HepG2 (cell line): Measurements from ENCODE around the gene OR6S1.
A peak's percentile ranks its signal among the peaks of the same experiment; 100 is the strongest.

Experiments
- EHMT2 ChIP-seq: fragments of 200-600 bp; sonication (generic); IDR thresholded peaks from 2 replicates; pipeline ENCODE4 v1.7.0; 2017; ENCODE audit warnings: antibody characterized with exemption, low read depth, low read length, borderline replicate concordance
- HOXA7 ChIP-seq: sonication (generic); formaldehyde crosslinking; IDR thresholded peaks from 2 replicates; pipeline ENCODE4 v1.8.1; 2022; ENCODE audit warnings: mild to moderate bottlenecking, missing genetic modification reagents, moderate library complexity
- TAF1 ChIP-seq: sonication (generic); formaldehyde crosslinking; IDR thresholded peaks from 2 replicates; pipeline ENCODE4 v1.4.0; 2020; ENCODE audit warnings: missing genetic modification reagents
- ZFP37 ChIP-seq: sonication (generic); formaldehyde crosslinking; IDR thresholded peaks from 2 replicates; pipeline ENCODE4 v1.4.0; 2020; ENCODE audit warnings: missing genetic modification reagents, borderline replicate concordance

- no peak for TF ChIP-seq HOXA7 (CRISPR knock-in tag)
- TF ChIP-seq ZFP37 (CRISPR knock-in tag), result no peak
- TF ChIP-seq TAF1 (CRISPR knock-in tag), result peak; percentile 17; the same call in 1 of the 2 replicates
- no peak for TF ChIP-seq EHMT2
Measured at GRCh38 chr14:20687362-20688166, 46.1 kb upstream of the OR6S1 start.
